8988T (cell line): ENCODE data around the gene SHFL.

ENCODE experiments used
- DNase-seq: peaks from one replicate; pipeline ENCODE4 v3.0.0; 2011

SHFL gene

GRCh38 chr19:10085641-10086590 lies at the start of gene SHFL:
Gene SHFL (plus strand): TSS chr19:10086317. CDS start chr19:10086428, 111 bp downstream.
- peak; percentile 60 for DNase-seq

DNA sequence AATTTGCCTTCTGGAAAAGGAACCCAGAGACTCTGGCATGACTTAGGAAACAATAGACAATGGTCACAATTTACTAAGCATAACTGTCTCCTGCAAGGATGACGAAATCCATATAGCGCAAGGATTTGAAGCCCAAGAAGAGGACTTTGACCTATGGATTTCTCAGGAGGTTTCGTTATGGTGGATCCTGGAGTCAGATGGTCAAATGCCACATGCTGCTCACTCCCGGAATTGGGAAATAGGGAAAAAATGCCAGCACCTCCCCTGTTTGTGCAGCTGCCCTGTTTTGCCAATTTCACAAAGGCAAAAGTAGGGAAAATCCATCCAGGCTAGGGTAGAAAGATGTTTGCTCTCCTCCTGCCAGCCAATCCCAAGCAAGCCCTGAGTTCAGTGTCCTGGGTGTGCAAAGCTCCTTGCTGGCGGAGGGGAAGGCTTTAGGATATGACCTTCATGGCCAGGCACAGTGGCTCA lies 49.5 kb upstream of the SHFL start:
- no peak for DNase-seq

DNA sequence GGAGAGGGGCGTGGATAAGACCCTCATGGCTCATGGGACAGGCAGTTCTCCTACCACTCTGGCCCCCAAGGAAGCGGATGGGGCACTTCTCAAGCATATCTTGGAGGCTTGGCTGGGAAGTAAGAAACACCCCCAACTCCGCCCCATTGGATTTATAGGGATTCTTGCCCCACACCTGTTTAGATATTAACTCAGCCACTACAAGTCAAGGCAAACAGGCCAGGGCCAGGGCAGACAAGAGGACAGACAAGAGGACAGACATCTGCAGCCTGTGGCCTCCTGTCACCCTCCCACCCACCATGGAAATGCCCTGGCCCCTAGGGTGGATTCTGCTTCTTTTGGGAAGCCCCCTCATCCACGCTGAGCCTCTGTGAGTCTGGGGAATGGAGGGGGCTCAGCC lies 48.8 kb upstream of the SHFL start:
- DNase-seq = no peak

- no peak for DNase-seq
Observed at GRCh38 chr19:10037809-10038208, 48.3 kb upstream of the SHFL start.

DNA sequence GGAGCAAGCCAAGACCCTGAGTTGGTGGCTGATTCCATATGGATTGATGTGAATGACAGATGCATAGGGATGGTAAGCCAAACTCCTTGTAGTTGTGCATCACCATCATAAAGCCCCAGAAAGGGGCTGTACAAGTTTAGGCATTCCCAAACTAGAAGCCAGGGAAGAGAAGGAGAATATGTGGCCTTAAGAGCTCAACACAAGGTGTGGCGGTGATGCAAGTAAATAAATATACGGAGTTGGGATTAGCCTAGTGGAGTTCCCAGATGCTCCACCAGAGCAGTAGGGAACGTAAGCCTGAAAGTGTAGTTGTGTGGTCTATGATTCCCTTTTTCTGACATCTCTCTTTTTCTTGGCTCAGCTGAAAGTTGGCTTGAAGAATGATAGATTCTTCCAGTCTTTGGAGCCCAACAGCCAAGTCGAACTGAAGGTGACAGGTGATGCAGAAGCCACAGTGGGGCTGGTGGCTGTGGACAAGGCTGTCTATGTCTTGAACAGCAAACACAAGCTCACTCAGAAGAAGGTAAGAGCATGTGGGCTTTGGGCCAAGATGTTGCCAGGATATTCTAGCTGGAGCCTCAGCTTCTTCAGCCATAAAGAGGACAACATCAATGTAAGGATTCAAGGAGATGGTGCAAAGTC lies 42.7 kb upstream of the SHFL start:
- DNase-seq = no peak

DNA sequence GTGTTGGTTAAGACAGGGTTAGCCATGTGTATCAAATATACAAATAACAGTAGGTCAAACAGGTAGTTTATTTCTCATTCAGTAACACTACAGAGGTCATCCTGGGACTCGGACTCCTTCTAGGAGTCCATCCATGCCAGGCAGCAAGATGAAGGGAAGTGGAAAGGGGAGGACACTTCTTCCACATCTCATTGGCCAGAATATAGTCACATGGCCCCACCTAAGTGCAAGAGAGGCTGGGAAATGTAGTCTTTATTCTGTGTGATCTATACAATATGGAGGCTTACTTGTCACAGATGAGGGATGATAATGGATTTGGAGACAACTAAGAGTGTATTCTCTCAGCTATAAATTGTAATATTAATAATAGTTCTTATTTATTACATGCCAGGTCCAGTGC lies 41.7 kb upstream of the SHFL start:
- no peak for DNase-seq

DNA sequence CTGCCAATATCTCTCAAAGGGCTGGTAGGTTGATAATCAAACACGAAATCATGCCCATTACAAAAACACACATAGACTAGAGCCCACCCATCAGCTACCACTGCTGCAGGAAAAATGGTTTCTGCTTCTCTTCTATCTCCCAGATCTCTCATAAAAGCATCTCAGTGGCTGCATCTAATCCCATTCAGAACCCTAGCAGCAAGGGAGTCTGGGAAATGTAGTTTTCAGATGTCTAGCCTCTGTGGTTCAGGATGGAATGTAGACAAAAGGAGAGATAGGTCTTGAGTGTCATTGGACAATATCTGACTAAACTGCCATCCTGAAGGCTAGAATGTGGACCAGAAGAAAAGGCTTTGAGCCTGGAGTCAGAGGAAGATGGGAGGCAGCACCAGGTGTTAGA lies 40.7 kb upstream of the SHFL start:
- DNase-seq = no peak

DNA sequence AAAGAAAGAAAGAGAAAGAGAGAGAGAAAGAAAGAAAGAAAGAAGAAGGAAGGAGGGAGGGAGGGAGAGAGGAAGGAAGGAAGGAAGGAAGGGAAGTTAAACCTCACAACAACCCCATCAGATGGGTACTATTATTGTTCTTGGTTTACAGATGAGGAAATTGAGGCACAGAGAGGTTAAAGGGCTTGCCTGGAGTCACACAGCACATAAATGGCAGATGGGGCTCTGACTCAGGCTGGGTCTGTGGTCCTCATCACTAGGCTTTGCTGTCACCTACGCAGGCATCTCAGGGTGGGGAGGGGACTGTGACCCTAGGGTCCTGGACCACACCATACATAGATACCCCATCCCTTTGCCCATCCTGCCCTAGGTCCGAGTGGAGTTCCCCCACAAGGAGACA lies 36.5 kb upstream of the SHFL start:
- no peak for DNase-seq

DNA sequence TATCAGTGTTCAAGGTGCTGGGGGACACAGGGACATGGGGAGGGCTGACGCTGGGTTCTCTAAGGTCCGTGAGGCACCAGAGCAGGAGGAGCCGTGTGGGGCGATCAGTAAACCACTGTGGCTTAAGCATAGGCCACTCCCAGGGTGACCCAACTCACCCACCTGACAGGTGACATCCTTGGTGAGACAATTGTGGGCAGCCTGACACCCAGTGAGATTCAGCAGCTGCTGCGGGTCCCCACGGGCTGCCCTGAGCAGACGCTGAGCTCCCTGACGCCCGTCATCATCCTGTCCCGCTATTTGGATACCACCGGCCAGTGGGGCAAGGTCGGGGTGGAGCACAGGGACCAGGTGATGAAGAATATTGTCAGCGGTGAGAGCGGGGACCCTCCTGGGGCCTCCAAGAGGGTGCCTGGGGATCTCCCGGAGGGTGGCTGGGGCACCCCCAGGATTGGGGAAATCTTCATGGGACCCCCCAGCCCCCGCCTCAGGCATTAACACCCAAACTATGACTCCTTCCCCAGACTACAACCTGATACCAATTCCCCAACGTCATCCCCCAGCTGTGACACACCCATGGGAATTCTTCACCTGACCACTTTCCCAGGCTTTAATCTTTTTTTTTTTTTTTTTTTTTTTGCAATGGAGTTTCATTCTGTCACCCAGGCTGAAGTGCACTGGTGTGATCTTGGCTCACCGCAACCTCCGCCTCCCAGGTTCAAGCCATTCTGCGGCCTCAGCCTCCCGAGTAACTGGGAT lies 33.3 kb upstream of the SHFL start:
- no peak for DNase-seq

DNA sequence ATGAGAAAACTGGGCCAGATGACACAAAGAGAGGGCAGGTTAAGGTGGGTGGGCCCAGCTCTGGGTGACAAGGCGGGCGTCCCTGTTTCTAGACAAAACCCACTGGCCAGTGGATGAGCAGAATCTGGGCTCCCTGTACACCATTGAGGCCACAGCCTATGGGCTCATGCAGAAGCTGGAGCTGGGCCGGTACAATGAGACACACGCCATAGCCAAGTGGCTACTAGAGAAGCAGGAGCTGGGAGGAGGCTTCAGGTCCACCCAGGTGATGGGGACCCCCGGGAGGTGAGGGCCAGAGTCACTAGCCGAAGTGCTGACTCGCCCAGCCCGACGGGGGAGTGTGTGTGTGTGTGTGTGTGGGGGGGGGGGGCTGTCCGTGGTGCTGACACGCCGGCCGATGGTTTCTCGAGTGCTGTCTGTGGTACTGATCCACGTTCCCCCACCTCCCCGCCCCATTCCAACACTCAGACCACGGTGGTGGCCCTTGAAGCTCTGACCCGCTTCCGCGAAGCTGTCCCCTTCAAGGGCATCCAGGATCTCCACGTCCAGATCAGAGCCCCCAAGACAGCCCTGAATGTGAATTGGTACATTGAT lies 24.3 kb upstream of the SHFL start:
- DNase-seq = no peak

- no peak for DNase-seq
Observed at GRCh38 chr19:10068205-10068604, 17.9 kb upstream of the SHFL start.

DNA sequence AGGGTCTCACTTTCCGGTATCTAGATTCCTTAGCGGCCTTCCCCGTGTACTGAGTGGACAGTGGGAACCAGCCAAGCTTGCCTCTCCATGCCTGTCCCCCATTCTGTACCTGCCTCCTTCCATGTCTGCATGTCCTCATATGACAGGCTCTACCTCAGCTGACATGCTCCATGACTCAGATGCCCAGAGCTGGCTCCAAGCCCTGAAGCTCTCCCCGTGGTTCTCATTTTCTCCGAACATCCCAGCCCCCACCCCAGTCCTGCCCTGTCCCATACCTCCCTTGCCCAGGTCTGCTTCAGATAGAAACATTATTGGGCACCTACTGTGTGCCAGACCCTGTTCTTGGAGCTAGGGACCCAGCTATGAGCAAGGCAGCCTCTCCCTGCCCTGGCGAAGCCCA lies 17.1 kb upstream of the SHFL start:
- no peak for DNase-seq

GRCh38 chr19:10070730-10071446 lies 15.2 kb upstream of the SHFL start:
- no peak for DNase-seq

DNA sequence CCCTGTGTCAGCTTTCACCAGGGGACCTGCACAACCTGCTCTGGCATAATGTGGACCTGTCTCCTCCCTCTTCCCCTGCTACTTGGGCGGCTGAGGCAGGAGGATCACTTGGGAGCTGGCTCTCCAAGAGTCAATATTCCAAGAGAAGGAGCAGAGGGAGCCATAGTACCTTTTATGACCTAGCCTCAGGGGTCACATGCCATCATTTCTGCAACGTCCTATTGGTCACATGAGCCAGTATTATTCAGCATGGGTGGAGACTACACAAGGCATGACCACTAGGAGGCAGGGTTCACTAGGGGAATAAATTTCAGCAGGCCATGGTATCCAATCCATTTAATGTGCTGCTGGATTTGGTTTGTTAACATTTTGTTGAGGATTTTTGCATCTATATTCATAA lies 12.0 kb upstream of the SHFL start:
- DNase-seq = no peak

DNA sequence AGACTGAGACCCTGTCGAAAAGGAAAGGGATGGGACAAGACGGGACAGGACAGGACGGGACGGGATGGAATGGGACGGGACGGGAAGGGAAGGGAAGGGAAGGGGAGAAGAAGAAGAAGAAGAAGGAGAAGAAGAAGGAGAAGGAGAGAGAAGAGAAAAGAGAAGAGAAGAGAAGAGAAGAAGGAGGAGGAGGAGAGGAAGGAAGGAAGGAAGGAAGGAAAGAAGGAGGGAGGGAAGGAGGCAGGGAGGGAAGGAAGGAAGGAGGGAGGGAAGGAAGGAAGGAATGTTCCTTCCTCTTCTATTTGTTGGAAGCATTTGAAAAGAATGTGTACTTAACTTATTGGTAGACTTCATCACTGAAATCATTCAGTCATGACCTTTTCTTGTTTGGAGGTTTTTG lies 9.6 kb upstream of the SHFL start:
- no peak for DNase-seq

- DNase-seq = no peak
Observed at GRCh38 chr19:10078329-10078728, 7.8 kb upstream of the SHFL start.

DNA sequence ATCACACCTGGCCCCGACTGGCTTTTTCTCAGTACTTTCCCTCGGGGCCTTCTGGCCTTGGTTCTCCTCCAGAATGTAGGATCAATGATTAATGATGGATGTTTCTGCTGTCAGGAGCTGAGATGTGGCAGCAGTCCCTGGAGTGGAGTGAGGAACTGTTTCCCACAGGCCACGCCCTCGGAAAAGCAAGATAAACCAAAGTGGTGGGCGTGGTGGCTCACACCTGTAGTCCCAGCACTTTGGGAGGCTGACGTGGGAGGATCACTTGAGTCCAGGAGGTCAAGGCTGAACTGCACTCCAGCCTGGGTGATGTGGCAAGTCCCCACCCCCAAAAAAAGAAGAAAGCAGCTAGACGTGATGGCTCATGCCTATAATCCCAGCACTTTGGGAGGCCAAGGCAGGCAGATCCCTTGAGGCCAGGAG lies 7.1 kb upstream of the SHFL start:
- no peak for DNase-seq

DNA sequence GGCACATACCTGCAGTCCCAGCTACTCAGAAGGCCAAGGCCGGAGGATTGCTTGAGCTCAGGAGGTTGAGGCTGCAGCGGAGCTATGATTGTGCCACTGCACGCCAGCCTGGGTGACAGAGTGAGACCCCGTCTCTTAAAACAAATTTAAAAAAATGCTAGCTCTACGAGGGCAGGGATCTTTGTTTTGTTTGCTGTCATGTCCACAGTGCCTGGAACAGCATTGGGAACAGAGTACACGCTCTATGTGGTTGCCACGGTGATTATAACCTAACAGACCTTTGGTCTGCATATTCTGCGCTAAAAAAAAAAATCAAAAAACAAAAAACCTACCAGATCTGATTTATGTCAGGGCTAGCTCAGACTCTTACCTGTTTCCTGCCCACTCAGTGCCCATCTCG lies 2.2 kb upstream of the SHFL start:
- no peak for DNase-seq

DNA sequence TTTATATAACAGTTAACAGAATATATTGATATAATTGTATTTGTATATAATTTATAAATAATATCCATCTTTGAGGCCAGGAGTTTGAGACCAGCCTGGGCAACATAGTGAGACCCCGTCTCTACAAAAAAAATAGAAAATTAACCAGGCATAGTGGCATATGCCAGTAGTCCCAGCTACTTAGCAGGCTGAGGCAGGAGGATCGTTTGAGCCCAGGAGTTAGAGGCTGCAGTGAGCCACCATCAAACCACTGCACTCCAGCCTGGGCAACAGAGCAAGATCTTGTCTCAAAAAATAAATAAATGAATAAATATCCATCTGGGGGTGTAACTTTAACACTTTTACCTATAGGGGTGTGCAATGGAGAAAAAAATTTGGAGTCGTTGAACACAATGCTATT lies 1.3 kb upstream of the SHFL start:
- DNase-seq = no peak

DNA sequence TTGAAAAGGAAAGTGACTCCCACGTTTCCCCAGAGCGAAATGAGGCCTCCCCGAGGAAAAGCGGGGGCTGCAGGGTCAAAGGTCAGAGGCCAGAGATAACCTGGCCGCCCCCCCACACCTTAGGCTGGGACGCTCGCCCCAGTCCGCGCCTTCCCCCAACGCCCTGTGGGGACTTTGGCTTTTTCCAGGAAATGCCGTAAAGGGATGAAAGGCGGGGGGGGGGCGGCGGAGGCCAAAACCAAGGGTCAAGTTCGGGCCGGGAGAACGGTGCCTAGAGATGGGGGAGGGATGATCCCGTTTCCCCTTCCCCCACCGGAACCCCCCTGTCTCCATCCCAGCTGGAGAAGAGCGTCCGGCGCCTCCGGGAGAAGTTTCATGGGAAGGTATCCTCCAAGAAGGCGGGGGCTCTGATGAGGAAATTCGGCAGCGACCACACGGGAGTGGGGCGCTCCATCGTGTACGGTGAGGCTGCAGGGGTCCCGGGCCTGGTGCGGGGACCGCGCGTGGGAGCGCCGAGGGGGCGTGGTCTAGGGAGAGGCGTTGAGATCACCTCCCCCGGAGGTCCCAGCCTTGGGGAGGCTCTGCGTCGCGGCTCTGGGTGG lies 575 bp downstream of the SHFL start:
- DNase-seq = no peak

DNA sequence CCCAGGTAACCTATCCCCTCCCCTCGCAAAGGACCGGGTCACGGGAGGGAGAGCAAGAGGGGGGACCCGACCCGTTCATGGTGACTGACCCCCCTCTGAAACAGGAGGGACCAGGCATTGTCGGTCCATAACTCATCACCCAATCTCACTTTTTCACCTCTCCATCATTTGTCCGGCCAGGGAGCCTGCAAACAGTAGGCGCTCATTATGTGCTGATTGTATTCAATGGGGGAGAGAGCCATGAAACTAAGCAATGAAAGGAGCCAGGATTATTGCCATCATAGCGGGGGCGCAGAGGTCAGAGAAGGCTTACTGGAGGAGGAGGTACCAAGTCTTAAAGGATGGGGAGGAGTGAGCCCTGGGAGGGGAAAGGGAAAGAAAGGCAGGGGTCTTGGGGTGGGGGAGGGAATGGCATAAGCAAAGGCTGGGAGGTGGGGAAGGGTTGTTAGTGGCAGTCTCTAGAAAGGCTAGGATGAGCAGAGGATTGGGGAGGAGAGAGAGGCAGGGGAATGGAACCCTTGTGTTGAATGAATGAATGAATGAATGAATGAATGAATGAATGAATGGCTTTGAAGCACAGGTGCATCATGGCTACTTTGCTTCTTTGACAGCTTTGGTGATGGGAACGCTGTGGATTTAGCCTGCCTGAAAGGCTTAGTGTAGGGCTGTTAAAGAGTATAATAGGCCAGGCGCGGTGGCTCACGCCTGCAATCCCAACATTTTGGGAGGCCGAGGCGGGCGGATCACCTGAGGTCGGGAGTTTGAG lies 1.4 kb downstream of the SHFL start:
- DNase-seq = no peak
